GM12878 (cell line): ENCODE measurements around the gene ELFN2. TPM values are rescaled to one million over a fixed set of nuclear protein-coding genes. Genes with fewer than 3 reads are reported as not detected.

Experiments
- ATAC-seq: fragments of 200-7000 bp; cut with Tn5 transposase; 3 replicates; pipeline ENCODE4 v1.9.1; 2020; ENCODE audit warnings: mild to moderate bottlenecking, moderate library complexity
- BruUV-seq: library from RNA; stranded (reverse); fragments of 400-500 nt; replicated peaks from 2 replicates; lab custom pipeline; 2021; lab: Mats Ljungman, UMichigan
- CTCF ChIA-PET: fragments of 300-600 bp; sonication (Branson Sonifier 250); formaldehyde crosslinking; extraction: SDS; loops from one replicate; lab custom pipeline; 2021; ENCODE audit warnings: inconsistent platforms; lab: Yijun Ruan, JAX
- POLR2A ChIA-PET: fragments of 350-600 bp; formaldehyde crosslinking; extraction: SDS; loops from one replicate; lab custom pipeline; 2021; ENCODE audit warnings: inconsistent platforms; lab: Charles Lee
- RAD21 ChIA-PET: fragments of 300-600 bp; sonication (Branson Sonifier 250); formaldehyde crosslinking; loops from one replicate; lab custom pipeline; 2023; ENCODE audit warnings: antibody characterized with exemption; ENCODE audit not compliant: unreplicated experiment; lab: Charles Lee
- SMC1A ChIA-PET: fragments of 300-600 bp; sonication (Branson Sonifier 250); formaldehyde crosslinking; loops from one replicate; lab custom pipeline; 2023; ENCODE audit not compliant: unreplicated experiment, uncharacterized antibody; lab: Charles Lee
- DNase-seq: peaks from one replicate; pipeline ENCODE4 v3.0.0-alpha.2; 2011; ENCODE audit warnings: low read depth, low spot score
- FAIRE-seq: peaks from 3 replicates; lab custom pipeline; 2011; peaks lifted over from hg19 to GRCh38; lab: Jason Lieb, UNC
- H2AFZ ChIP-seq: 2 replicates; pipeline ENCODE4 v1.6.0; 2011; ENCODE audit warnings: low read depth, low read length, control low read depth; ENCODE audit not compliant: control insufficient read depth
- H3K27ac ChIP-seq: 2 replicates; pipeline ENCODE4 v1.5.1; 2011; ENCODE audit warnings: control low read depth; ENCODE audit not compliant: control insufficient read depth, insufficient read depth
- H3K27me3 ChIP-seq, 2 experiments: replicated peaks in 1 of 2; 2 replicates each; pipeline versions ENCODE4 v1.6.0 to v1.6.1; 2011; ENCODE audit warnings: low read length in 1 of 2; ENCODE audit not compliant: control insufficient read depth in 2 of 2, insufficient read depth in 2 of 2
- H3K36me3 ChIP-seq, 2 experiments: 2 replicates each; pipeline ENCODE4 v1.5.1; 2011; ENCODE audit warnings: low read length in 1 of 2; ENCODE audit not compliant: control insufficient read depth in 2 of 2, insufficient read depth in 2 of 2
- H3K4me1 ChIP-seq: 2 replicates; pipeline ENCODE4 v1.6.1; 2011; ENCODE audit warnings: mild to moderate bottlenecking, low read length, moderate library complexity, mixed read lengths; ENCODE audit not compliant: control insufficient read depth, insufficient read depth
- H3K4me2 ChIP-seq: 2 replicates; pipeline ENCODE4 v1.6.0; 2011; ENCODE audit warnings: control low read depth; ENCODE audit not compliant: control insufficient read depth, insufficient read depth
- H3K4me3 ChIP-seq: fragments of 200-600 bp; sonication (generic); 2 replicates; pipeline ENCODE4 v1.5.1; 2016
- H3K79me2 ChIP-seq: 2 replicates; pipeline ENCODE4 v1.6.0; 2011; ENCODE audit warnings: low read length; ENCODE audit not compliant: control insufficient read depth, insufficient read depth
- H3K9ac ChIP-seq: 2 replicates; pipeline ENCODE4 v1.8.0; 2011; ENCODE audit warnings: low read length, control low read depth, mixed read lengths; ENCODE audit not compliant: control insufficient read depth, insufficient read depth
- H3K9me3 ChIP-seq: replicated peaks from 3 replicates; pipeline ENCODE4 v1.5.1; 2011; ENCODE audit warnings: mild to moderate bottlenecking, low read length; ENCODE audit not compliant: control insufficient read depth, insufficient read depth
- H4K20me1 ChIP-seq: 2 replicates; pipeline ENCODE4 v1.6.0; 2011; ENCODE audit not compliant: control insufficient read depth, insufficient read depth
- CEBPB ChIP-seq, 2 experiments: fragments of 150-350 bp in 1 of 2; IDR thresholded peaks; 2 replicates each; pipeline ENCODE4 v1.6.1; 2012 to 2014; ENCODE audit warnings: low read depth in 2 of 2, low read length in 2 of 2, borderline replicate concordance in 1 of 2, inconsistent platforms in 1 of 2
- CHD2 ChIP-seq: IDR thresholded peaks from 2 replicates; pipeline ENCODE4 v1.6.1; 2011; ENCODE audit warnings: low read depth, low read length, improper control_type of control experiment, borderline replicate concordance
- ETV6 ChIP-seq, 2 experiments: fragments of 450-650 bp in 1 of 2; IDR thresholded peaks in 1 of 2; conservative IDR thresholded peaks in 1 of 2; 2 replicates each; pipeline ENCODE4 v1.6.1; 2014; ENCODE audit warnings: antibody characterized with exemption in 1 of 2, borderline replicate concordance in 1 of 2, low read depth in 1 of 2, mild to moderate bottlenecking in 1 of 2, moderate library complexity in 1 of 2
- MAX ChIP-seq: IDR thresholded peaks from 2 replicates; pipeline ENCODE4 v1.6.1; 2012; ENCODE audit warnings: low read depth, low read length, improper control_type of control experiment
- POLR2A ChIP-seq: IDR thresholded peaks from 2 replicates; pipeline ENCODE4 v1.6.1; 2011; ENCODE audit warnings: low read depth, mild to moderate bottlenecking, low read length
- RFX5 ChIP-seq: IDR thresholded peaks from 2 replicates; pipeline ENCODE4 v1.6.1; 2011; ENCODE audit warnings: low read depth, low read length, improper control_type of control experiment
- SIX5 ChIP-seq: IDR thresholded peaks from 2 replicates; pipeline ENCODE4 v1.6.1; 2011; ENCODE audit warnings: mild to moderate bottlenecking, low read depth, low read length, moderate library complexity; ENCODE audit not compliant: severe bottlenecking
- SMARCA5 ChIP-seq: fragments of 450-650 bp; IDR thresholded peaks from 2 replicates; pipeline ENCODE4 v1.6.1; 2017; ENCODE audit warnings: mild to moderate bottlenecking
- SREBF1 ChIP-seq: IDR thresholded peaks from 2 replicates; pipeline ENCODE4 v1.6.1; 2012; ENCODE audit warnings: mild to moderate bottlenecking, low read length
- SUZ12 ChIP-seq: fragments of 200-600 bp; sonication (generic); IDR thresholded peaks from one replicate; pipeline ENCODE4 v1.6.1; 2018; ENCODE audit warnings: antibody characterized with exemption, mild to moderate bottlenecking; ENCODE audit not compliant: unreplicated experiment
- WGBS: methylation state at CpG from one replicate; pipeline ENCODE4 v1.1.6; 2016; ENCODE audit warnings: low lambda C conversion rate; ENCODE audit not compliant: insufficient replicate concordance, insufficient coverage; ENCODE audit errors: missing lambda C conversion rate; 5-methylcytosine and 5-hydroxymethylcytosine counted together
- in situ Hi-C: fragments of 300-500 bp; cut with MboI; formaldehyde crosslinking; loops from 9 replicates; pipeline ENCODE4 v1.14.3; 2018; ENCODE audit warnings: mixed read lengths
- intact Hi-C: fragments of 100-400 bp; cut with micrococcal nuclease; formaldehyde crosslinking; loops from one replicate; pipeline ENCODE4 v1.14.2; 2022; ENCODE audit not compliant: unreplicated experiment
- polyA plus RNA-seq, 11 experiments: library from polyadenylated mRNA; depleted of rRNA in 4 of 11; unstranded in 6 of 11; stranded (reverse) in 5 of 11; fragments of >200 nt; fragmentation: Nextera tagmentation in 4 of 11; fragmentation: Illumina TruSeq in 1 of 11; extraction: Ambion mirVana in 4 of 11; extraction: Trizol in 1 of 11; gene quantifications; 1 replicate in 1 of 11; 2 replicates in 10 of 11; pipeline versions ENCODE4 v1.2.1 to v1.2.3, GENCODE V29; 2011 to 2016; ENCODE audit warnings: inconsistent platforms in 2 of 11, missing spikeins in 2 of 11, low read depth in 1 of 11
- total RNA-seq, 4 experiments: library from RNA; depleted of rRNA in 3 of 4; stranded (reverse); fragments of >200 nt in 3 of 4; fragmentation: Illumina TruSeq in 1 of 4; extraction: Trizol in 1 of 4; gene quantifications; 2 replicates each; pipeline versions ENCODE4 v1.2.1 to v1.2.3, GENCODE V29; 2013 to 2021

ELFN2 gene
- total and polyA plus RNA-seq, 10 of the 15 experiments (the other 5 are each of a cell fraction or from before 2014, with no cell fraction given): 0.03 to 0.05 TPM; not detected in 8

- no peaks in the 10 kb centered on the region for H3K9me3 ChIP-seq
- no peak for DNase-seq
- H4K20me1 ChIP-seq: no peaks in the 10 kb centered on the region
- ChIA-PET SMC1A (no interaction called here), POLR2A (no interaction called here), CTCF (no interaction called here), RAD21 (no interaction called here)
- no peak overlapping the region for H3K9ac ChIP-seq
- 62% methylated on average over 4 of the region's 10 CpGs for WGBS
- H3K4me3 ChIP-seq: no peak overlapping the region
- H3K79me2 ChIP-seq: no peaks in the 10 kb centered on the region
- H2AFZ ChIP-seq: no peak overlapping the region
- H3K4me1 ChIP-seq: peaks cover 9% of the 10 kb centered on the region
- intact Hi-C loops: loop anchor here (5.0 to 10.0 kb wide), 2 partner anchors 123 to 245 kb away; partner anchors contain the start of gene CDC42EP1
- H3K27me3 ChIP-seq: peaks cover 5 to 6% of the 10 kb centered on the region in 2 experiments; a peak in 3 of 4 replicates
- no peak for ATAC-seq
- no peak for TF ChIP-seq SREBF1
- TF ChIP-seq ETV6 (conservative IDR thresholded peaks at IDR 0.05 in 1 of 2, IDR thresholded peaks at IDR 0.05 in 1 of 2; ENCODE audit: borderline replicate concordance in 1 of 2, low read depth in 1 of 2): no peak
- no peak for TF ChIP-seq RFX5
- TF ChIP-seq CEBPB (IDR thresholded peaks at IDR 0.05; ENCODE audit: borderline replicate concordance in 1 of 2, low read depth in 2 of 2, low read length in 2 of 2): no peak
- TF ChIP-seq SIX5: no peak
- TF ChIP-seq POLR2A: no peak
- no peak for TF ChIP-seq MAX
- TF ChIP-seq SMARCA5: no peak
- no peak for TF ChIP-seq CHD2
- TF ChIP-seq SUZ12: no peak
- no peak for FAIRE-seq
- in situ Hi-C loops: loop anchor here (5.0 kb wide), 1 partner anchor 138 kb away; no protein-coding TSS in a partner anchor
- no peak overlapping the region for H3K4me2 ChIP-seq
- BruUV-seq: no TSS peak
- H3K36me3 ChIP-seq: no peaks in the 10 kb centered on the region
- H3K27ac ChIP-seq: no peak overlapping the region
Measured at GRCh38 chr22:37319469-37319868, 107.8 kb downstream of the ELFN2 start.
